Tibial nerve (tissue), 4 donors: ENCODE data around the gene ALDOB. TPM values are rescaled to one million over a fixed set of nuclear protein-coding genes. Genes with fewer than 3 reads are reported as not detected.

Source experiments
- DNase-seq, 2 donors: peaks; one replicate each; pipeline ENCODE4 v3.0.0-alpha.2; 2019; ENCODE audit warnings: low spot score in 2 of 2
- H3K27ac ChIP-seq, 4 donors: fragments of 200-600 bp; sonication (generic) in 3 of 4; one replicate each; pipeline ENCODE4 v1.5.1; 2017 to 2019; ENCODE audit warnings: mild to moderate bottlenecking in 1 of 4
- H3K27me3 ChIP-seq, 2 donors: fragments of 200-600 bp; sonication (generic) in 1 of 2; one replicate each; pipeline versions ENCODE4 v1.5.1 to v1.6.0; 2017 to 2019
- H3K36me3 ChIP-seq, 3 donors: fragments of 200-600 bp; sonication (generic); one replicate each; pipeline ENCODE4 v1.5.1; 2018 to 2019
- H3K4me1 ChIP-seq, 4 donors: fragments of 200-600 bp; sonication (generic) in 3 of 4; one replicate each; pipeline ENCODE4 v1.5.1; 2017 to 2019
- H3K4me3 ChIP-seq, 4 donors: fragments of 200-600 bp; sonication (generic) in 3 of 4; one replicate each; pipeline ENCODE4 v1.5.1; 2017 to 2019; ENCODE audit warnings: mild to moderate bottlenecking in 1 of 4, moderate library complexity in 1 of 4
- H3K9me3 ChIP-seq, 4 donors: fragments of 200-600 bp; sonication (generic) in 3 of 4; one replicate each; pipeline ENCODE4 v1.5.1; 2017 to 2019
- EP300 ChIP-seq, 2 donors: sonication (generic); formaldehyde crosslinking; IDR thresholded peaks; one replicate each; pipeline ENCODE4 v1.6.1; 2017; ENCODE audit warnings: antibody characterized with exemption in 2 of 2, mild to moderate bottlenecking in 1 of 2
- POLR2A ChIP-seq, 2 donors: fragments of 450-650 bp; IDR thresholded peaks; one replicate each; pipeline ENCODE4 v1.6.1; 2017; ENCODE audit warnings: antibody characterized with exemption in 2 of 2, mild to moderate bottlenecking in 2 of 2, moderate library complexity in 2 of 2
- WGBS, 2 donors: methylation state at CpG; one replicate each; pipeline ENCODE4 v1.1.5; 2018; 5-methylcytosine and 5-hydroxymethylcytosine counted together
- small RNA-seq: library from RNA; depleted of rRNA; stranded (forward); fragments of <200 nt; gene quantifications from one replicate; pipeline ENCODE3, GENCODE V24; 2016
- total RNA-seq, 4 donors: library from RNA; depleted of rRNA; stranded (reverse); fragments of >200 nt; gene quantifications; one replicate each; pipeline ENCODE4 v1.1.0, GENCODE V29; 2016
- TF ChIP-seq, protein P1 (sequence below), 5 experiments: fragments of 200-600 bp in 3 of 5; fragments of 450-650 bp in 2 of 5; sonication (generic) in 3 of 5; IDR thresholded peaks; one replicate each; pipeline ENCODE4 v1.5.1; 2016 to 2019; ENCODE audit warnings: antibody characterized with exemption in 5 of 5, mild to moderate bottlenecking in 3 of 5, moderate library complexity in 2 of 5

Gene ALDOB
- total RNA-seq, 4 donors from 2014 or later, result not detected

- H3K4me1 ChIP-seq, result no peaks in the 10 kb centered on the region
- H3K27ac ChIP-seq, result no peak overlapping the region
- WGBS, 2 donors, result 92 to 94% methylated on average over 12 of the region's 12 CpGs
- no peaks in the 10 kb centered on the region for H3K9me3 ChIP-seq
- no peaks in the 10 kb centered on the region for H3K27me3 ChIP-seq
- no peak overlapping the region for H3K4me3 ChIP-seq
- H3K36me3 ChIP-seq, result no peaks in the 10 kb centered on the region
- TF ChIP-seq POLR2A (IDR thresholded peaks at IDR 0.05), result no peak
- TF ChIP-seq, protein P1, sequence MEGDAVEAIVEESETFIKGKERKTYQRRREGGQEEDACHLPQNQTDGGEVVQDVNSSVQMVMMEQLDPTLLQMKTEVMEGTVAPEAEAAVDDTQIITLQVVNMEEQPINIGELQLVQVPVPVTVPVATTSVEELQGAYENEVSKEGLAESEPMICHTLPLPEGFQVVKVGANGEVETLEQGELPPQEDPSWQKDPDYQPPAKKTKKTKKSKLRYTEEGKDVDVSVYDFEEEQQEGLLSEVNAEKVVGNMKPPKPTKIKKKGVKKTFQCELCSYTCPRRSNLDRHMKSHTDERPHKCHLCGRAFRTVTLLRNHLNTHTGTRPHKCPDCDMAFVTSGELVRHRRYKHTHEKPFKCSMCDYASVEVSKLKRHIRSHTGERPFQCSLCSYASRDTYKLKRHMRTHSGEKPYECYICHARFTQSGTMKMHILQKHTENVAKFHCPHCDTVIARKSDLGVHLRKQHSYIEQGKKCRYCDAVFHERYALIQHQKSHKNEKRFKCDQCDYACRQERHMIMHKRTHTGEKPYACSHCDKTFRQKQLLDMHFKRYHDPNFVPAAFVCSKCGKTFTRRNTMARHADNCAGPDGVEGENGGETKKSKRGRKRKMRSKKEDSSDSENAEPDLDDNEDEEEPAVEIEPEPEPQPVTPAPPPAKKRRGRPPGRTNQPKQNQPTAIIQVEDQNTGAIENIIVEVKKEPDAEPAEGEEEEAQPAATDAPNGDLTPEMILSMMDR (IDR thresholded peaks at IDR 0.05), result no peak
- no peak for TF ChIP-seq EP300 (IDR thresholded peaks at IDR 0.05)
- no peak for DNase-seq
Observed at GRCh38 chr9:101375546-101375945, 60.0 kb downstream of the ALDOB start.

DNA sequence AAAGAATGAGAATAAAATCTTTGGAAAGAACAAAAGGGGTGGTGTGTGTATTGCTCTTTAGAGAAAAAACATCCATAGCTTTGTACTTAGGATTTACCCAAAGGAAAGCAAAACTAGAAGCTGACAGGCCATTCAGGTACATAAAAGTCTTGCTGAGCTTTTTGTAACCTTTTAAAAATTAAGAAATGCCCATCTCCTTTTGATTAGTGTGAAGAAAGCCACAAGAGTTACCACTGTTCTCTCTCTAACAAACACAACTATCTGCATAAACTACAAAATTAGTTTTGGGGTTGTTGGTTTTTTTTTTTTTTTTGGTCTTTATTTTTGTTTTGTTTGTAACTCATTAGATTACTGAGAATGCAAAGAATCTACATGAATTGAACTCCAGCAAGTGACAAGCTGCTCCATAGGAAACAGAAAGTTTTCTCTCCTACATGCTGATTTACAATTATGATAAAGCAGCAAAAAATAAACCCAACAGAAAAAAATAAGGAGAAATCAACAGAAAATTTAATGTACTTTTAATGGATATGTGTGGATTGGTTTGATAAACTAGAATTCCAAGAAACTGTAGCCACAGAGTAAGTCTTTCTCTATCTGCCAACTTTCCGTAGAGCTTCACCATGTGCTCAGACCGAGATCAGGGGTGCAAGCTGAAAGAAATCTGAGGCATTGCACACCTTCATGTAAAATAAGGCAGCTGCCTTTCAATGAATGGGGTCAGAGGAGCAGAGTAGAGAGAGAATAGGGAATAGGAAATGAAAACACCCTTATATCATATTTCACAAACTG, 63.1 kb downstream of the ALDOB start:
- H3K36me3 ChIP-seq, result no peaks in the 10 kb centered on the region
- H3K9me3 ChIP-seq, result no peaks in the 10 kb centered on the region
- no peak for DNase-seq
- no peak overlapping the region for H3K27ac ChIP-seq
- H3K4me1 ChIP-seq, result no peaks in the 10 kb centered on the region
- no peak for TF ChIP-seq EP300 (IDR thresholded peaks at IDR 0.05)
- TF ChIP-seq POLR2A (IDR thresholded peaks at IDR 0.05), result no peak
- TF ChIP-seq, protein P1 (IDR thresholded peaks at IDR 0.05), result no peak
- no peak overlapping the region for H3K4me3 ChIP-seq
- H3K27me3 ChIP-seq, result no peaks in the 10 kb centered on the region
- 31 to 37% methylated on average over 2 of the region's 2 CpGs for WGBS, 2 donors

DNA sequence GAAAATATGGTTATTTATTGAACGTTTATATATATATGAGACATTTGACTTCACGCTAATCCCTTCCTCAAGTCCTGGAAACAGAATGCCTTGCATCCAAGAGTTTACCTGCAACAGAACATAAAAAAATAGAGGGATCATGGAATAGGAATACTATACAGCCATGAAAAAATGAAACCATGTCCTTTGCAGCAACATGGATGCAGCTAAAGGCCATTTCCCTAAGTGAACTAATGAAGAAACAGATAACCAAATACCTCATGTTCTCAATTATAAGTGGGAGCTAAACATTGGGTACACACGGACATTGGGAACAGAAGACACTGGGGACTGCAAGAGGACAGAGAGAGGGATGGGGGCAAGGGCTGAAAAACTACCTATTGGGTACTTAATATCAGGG, 63.8 kb downstream of the ALDOB start:
- TF ChIP-seq, protein P1 (IDR thresholded peaks at IDR 0.05), result no peak
- TF ChIP-seq POLR2A (IDR thresholded peaks at IDR 0.05), result no peak
- no peak for TF ChIP-seq EP300 (IDR thresholded peaks at IDR 0.05)
- Histone ChIP-seq H3K4me1 (no peaks in the 10 kb centered on the region), H3K9me3 (no peaks in the 10 kb centered on the region), H3K4me3 (no peak overlapping the region), H3K36me3 (no peaks in the 10 kb centered on the region), H3K27me3 (no peaks in the 10 kb centered on the region), H3K27ac (no peak overlapping the region)
- 95% methylated on average over 3 of the region's 3 CpGs for WGBS, 2 donors
- no peak for DNase-seq

Small RNA genes within 50 kb of the gene (small RNA-seq; reads per million reads assigned to genes)
- gene AL353621.2, result not detected

Other genes starting within 250 kb of the ALDOB start
- not detected for gene BAAT, start 50.8 kb downstream of the ALDOB start, total RNA-seq
- 10 to 100 TPM in 1 of 4 donors, 1 to 10 TPM in 3; 6.3 to 10.9 (median 8.5) TPM for gene MRPL50, start 37.2 kb downstream of the ALDOB start, total RNA-seq
- 10 to 100 TPM; 22.3 to 24.7 (median 24.2) TPM for gene ZNF189, start 36.9 kb downstream of the ALDOB start, total RNA-seq
- 10 to 100 TPM; 17.8 to 28.5 (median 23.8) TPM for gene RNF20, start 98.1 kb upstream of the ALDOB start, total RNA-seq
- gene PPP3R2, start 159.2 kb upstream of the ALDOB start, total RNA-seq, result not detected